ENCODE data around the gene BMPER. TPM values are rescaled to one million over a fixed set of nuclear protein-coding genes. Genes with fewer than 3 reads are reported as not detected.
A peak's percentile ranks its signal among the peaks of the same experiment; 100 is the strongest.

BMPER gene
- total RNA-seq, 6 experiments from 2014 or later, result 9.4 to 13.5 (median 11.1) TPM

DNA sequence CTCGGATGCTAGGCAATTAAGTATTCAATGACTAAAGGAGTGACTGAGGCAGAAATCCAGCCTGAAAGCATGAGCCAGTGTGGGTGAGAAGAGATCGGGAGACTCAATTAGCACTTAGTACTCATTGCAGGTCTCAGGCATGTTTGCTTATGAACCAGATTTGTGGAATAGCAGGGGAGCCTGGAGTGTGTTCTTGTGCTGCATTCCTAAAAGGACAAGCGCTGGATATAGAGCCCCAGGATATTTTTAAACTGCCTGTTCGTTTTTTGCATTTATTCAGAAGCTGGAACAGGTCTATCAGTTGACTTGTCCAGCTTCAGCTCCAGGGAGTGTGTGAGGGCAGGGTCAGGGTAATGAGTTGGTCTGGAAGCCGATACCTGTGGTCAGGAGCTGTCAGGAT lies 120.3 kb downstream of the BMPER start:
- Mint-ChIP-seq H3K4me1 (ENCODE audit: low read depth) (peaks cover 46% of the 10 kb centered on the region), H3K9me3 (no peaks in the 10 kb centered on the region), H3K27me3 (ENCODE audit: insufficient read depth) (no peaks in the 10 kb centered on the region), H3K27ac (no peak overlapping the region), H3K4me3 (no peak overlapping the region), H3K36me3 (ENCODE audit: low read depth) (peaks cover 8% of the 10 kb centered on the region; the same call in 1 of the 2 replicates)
- DNase-seq, result no peak
- TF ChIP-seq CTCF (IDR thresholded peaks at IDR 0.05), result no peak

DNA sequence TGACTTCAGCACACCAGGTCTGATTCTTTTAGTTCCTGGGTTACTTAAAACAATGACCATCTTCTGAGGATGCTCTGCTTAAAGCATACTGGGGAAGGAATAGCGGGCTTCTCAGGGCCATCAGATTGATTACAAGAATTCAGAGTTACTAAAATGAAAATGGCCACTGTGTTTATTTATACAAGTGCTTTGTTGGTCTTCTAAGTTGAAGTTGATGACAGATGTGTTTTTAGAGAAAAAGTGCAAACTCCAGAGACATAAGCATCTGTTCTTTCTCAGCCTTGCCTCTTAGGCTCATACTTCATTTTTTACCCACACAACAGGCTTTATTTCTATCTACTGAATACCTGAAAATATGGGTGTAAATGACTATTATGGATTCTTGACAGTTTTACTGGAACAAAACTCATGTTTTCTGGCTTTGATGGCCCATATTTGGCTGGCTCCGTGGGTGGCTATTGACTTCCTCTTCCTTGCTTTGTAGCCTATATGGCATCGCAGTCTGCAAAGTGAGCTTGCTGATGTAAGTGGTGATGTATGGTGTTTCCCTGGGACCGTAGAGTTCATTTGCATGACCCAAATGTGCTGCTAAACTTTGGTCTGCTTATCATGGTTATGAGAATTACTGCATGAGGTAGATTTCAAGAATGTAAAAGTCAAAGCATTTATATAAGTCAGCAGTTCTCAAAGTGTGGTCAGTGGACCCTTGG lies 121.3 kb downstream of the BMPER start:
- no peaks in the 10 kb centered on the region for H3K27me3 Mint-ChIP-seq (ENCODE audit: insufficient read depth)
- no peak for TF ChIP-seq CTCF (IDR thresholded peaks at IDR 0.05)
- H3K4me3 Mint-ChIP-seq, result no peak overlapping the region
- H3K27ac Mint-ChIP-seq, result no peak overlapping the region
- no peaks in the 10 kb centered on the region for H3K9me3 Mint-ChIP-seq
- DNase-seq, result no peak
- peaks cover 8% of the 10 kb centered on the region; the same call in 1 of the 2 replicates for H3K36me3 Mint-ChIP-seq (ENCODE audit: low read depth)
- peaks cover 36% of the 10 kb centered on the region for H3K4me1 Mint-ChIP-seq (ENCODE audit: low read depth)

- peaks cover 14% of the 10 kb centered on the region for H3K4me1 Mint-ChIP-seq (ENCODE audit: low read depth)
- no peak for DNase-seq
Observed at GRCh38 chr7:34031156-34031555, 125.8 kb downstream of the BMPER start.

GRCh38 chr7:34034728-34035127 lies 129.4 kb downstream of the BMPER start:
- no peaks in the 10 kb centered on the region for H3K27me3 Mint-ChIP-seq (ENCODE audit: insufficient read depth)
- no peak for DNase-seq
- no peak overlapping the region for H3K4me3 Mint-ChIP-seq
- peaks cover 32% of the 10 kb centered on the region for H3K4me1 Mint-ChIP-seq (ENCODE audit: low read depth)
- no peak overlapping the region; the same call in 1 of the 2 replicates for H3K27ac Mint-ChIP-seq
- no peak for TF ChIP-seq CTCF (IDR thresholded peaks at IDR 0.05)
- H3K9me3 Mint-ChIP-seq, result no peaks in the 10 kb centered on the region
- peaks cover 25% of the 10 kb centered on the region for H3K36me3 Mint-ChIP-seq (ENCODE audit: low read depth)

More at GRCh38 chr7:34031156-34031555, 125.8 kb downstream of the BMPER start:
- H3K36me3 Mint-ChIP-seq (ENCODE audit: low read depth), result peaks cover 29% of the 10 kb centered on the region
- H3K27ac Mint-ChIP-seq, result no peak overlapping the region
- no peak for TF ChIP-seq CTCF (IDR thresholded peaks at IDR 0.05)
- H3K27me3 Mint-ChIP-seq (ENCODE audit: insufficient read depth), result no peaks in the 10 kb centered on the region
- H3K4me3 Mint-ChIP-seq, result no peak overlapping the region
- no peaks in the 10 kb centered on the region for H3K9me3 Mint-ChIP-seq

DNA sequence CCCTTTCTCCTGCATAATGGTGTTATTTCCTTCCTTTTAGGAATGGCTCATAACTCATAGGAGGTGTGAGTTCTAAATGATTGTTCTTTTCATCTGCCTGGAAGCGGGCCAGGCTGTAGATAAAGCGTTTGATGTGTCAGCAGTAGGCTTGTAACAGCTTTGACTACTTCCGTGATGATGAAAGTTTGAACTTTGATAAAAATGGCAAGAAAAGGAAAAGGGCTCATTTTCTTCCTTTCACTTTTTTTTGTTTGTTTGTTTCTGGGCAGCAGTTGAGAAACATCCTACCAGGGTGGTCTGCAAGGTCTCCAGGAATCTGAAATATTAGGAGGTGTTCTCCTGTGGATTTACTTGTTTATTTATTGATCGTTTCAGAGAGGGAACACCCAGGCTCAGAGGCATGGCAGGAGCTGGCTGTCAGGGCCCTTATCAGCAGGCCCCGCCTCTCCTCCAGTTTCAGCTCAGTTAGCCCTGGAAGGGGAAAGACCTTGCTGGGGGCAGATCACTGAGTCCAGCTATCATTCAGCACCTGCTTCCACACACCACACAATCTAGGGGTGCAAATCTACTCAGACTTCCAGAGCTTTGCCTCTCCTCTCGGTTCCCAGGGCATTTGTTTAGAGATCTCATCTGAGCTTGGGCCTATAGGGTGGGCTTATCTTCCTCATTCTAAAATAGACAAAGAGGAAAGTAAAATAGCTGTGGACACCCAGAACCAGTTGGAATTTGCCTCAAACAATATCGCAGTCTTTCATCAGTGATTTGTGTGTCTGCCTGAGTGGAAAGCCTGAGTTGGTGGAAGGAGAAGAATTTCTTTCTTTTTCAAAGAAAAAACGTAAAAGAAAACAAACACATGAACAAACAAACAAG lies 130.9 kb downstream of the BMPER start:
- no peak for TF ChIP-seq CTCF (IDR thresholded peaks at IDR 0.05)
- Mint-ChIP-seq H3K27me3 (ENCODE audit: insufficient read depth) (no peaks in the 10 kb centered on the region), H3K4me1 (ENCODE audit: low read depth) (peaks cover 48% of the 10 kb centered on the region), H3K4me3 (no peak overlapping the region), H3K9me3 (no peaks in the 10 kb centered on the region), H3K36me3 (ENCODE audit: low read depth) (peaks cover 25% of the 10 kb centered on the region), H3K27ac (peak overlapping the region; percentile 37; the same call in 1 of the 2 replicates)
- DNase-seq, result no peak
